LNCAP (cell line): Measurements from ENCODE around the gene GPSM3.

ENCODE experiments used
- TF ChIP-seq, protein P1 (sequence below): fragments of 450-650 bp; IDR thresholded peaks from 2 replicates; pipeline ENCODE4 v1.5.1; 2017; ENCODE audit warnings: mild to moderate bottlenecking

Gene GPSM3

DNA sequence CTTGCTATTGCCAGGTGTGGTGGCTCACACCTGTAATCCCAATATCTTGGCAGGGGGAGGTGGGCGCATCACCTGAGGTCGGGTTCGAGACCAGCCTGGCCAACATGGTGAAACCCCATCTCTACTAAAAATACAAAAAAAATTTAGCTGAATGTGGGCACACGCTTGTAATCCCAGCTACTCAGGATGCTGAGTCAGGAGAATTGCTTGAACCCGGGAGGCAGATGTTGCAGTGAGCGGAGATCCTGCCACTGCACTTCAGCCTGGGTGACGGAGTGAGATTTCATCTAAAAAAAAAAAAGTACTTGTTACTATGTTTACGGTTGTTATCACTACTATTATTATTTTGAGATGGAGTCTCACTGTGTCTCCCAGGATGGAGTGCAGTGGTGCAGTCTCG, 35.6 kb downstream of the GPSM3 start:
- TF ChIP-seq, protein P1, sequence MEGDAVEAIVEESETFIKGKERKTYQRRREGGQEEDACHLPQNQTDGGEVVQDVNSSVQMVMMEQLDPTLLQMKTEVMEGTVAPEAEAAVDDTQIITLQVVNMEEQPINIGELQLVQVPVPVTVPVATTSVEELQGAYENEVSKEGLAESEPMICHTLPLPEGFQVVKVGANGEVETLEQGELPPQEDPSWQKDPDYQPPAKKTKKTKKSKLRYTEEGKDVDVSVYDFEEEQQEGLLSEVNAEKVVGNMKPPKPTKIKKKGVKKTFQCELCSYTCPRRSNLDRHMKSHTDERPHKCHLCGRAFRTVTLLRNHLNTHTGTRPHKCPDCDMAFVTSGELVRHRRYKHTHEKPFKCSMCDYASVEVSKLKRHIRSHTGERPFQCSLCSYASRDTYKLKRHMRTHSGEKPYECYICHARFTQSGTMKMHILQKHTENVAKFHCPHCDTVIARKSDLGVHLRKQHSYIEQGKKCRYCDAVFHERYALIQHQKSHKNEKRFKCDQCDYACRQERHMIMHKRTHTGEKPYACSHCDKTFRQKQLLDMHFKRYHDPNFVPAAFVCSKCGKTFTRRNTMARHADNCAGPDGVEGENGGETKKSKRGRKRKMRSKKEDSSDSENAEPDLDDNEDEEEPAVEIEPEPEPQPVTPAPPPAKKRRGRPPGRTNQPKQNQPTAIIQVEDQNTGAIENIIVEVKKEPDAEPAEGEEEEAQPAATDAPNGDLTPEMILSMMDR: no peak

DNA sequence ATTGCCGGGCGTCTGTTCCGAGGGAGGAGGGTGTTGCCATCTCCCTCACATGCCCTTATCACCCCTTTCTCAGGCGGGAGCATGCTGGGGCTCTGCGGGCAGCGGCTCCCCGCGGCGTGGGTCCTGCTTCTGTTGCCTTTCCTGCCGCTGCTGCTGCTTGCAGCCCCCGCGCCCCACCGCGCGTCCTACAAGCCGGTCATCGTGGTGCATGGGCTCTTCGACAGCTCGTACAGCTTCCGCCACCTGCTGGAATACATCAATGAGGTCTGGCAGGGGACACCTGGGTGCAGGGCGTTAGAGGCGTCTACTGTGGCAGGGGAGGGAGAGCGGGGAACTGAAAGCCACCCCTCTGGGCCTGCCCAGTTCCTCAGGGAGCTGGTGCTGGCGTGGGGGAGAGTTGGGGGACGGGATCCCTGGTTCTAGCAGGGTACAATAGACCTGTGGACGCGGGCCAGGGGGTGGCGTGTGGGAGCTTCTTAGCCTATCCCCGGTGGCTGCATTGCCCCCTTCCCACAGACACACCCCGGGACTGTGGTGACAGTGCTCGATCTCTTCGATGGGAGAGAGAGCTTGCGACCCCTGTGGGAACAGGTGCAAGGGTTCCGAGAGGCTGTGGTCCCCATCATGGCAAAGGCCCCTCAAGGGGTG, 37.8 kb downstream of the GPSM3 start:
- TF ChIP-seq, protein P1: peak; percentile 48; the same call in 1 of the 2 replicates

DNA sequence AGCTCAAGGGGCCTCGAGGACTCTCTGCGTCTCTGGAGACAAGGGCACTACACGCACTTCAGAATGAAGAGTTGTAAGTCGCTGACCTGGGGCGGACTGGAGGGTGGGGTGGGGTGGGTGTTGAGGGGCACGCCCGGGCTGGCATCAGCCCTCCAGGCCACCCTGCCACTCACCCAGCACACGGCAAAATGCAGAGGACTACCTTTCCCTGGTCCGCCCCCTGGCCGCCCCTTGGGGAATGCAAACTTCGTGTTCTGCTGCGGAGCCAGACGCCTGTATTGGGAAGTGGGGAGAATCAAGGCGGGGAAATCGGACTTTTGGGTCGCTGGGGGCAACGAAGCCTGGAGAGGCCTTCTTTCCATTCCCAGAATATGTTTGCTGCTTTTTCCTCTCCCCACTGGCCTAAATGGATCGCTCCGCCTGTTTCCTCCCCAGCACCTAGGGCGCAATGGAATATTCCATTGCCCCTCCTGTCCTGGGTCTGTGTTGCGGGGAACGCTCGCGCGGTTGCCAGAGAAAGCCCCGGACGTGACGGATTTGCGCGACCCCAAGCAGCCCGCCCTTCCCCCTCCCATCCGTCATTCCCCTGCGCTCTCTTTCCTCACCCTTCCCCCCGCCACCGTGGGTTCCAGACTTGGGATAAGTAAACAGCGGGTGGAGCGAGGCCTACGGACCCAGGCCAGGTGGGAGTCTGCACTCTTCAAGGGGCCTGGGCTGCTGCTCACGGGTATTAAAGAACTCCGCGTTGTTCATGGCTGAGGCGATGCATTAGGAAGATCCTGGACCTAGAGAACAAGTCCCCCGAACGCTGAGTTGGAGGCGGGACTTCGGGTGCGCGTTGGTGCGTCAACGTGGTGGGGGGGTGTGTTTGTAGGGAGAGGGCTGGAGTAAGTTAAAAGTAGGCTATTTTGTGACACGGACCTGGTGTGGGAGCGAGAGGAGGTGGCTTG, 38.6 kb downstream of the GPSM3 start, which contains the start of gene PPT2:
Gene PPT2 (plus strand): TSS at position 578 of the 950 bp plus-strand sequence. CDS start 454 bp downstream, outside the sequence.
- TF ChIP-seq, protein P1: no peak

DNA sequence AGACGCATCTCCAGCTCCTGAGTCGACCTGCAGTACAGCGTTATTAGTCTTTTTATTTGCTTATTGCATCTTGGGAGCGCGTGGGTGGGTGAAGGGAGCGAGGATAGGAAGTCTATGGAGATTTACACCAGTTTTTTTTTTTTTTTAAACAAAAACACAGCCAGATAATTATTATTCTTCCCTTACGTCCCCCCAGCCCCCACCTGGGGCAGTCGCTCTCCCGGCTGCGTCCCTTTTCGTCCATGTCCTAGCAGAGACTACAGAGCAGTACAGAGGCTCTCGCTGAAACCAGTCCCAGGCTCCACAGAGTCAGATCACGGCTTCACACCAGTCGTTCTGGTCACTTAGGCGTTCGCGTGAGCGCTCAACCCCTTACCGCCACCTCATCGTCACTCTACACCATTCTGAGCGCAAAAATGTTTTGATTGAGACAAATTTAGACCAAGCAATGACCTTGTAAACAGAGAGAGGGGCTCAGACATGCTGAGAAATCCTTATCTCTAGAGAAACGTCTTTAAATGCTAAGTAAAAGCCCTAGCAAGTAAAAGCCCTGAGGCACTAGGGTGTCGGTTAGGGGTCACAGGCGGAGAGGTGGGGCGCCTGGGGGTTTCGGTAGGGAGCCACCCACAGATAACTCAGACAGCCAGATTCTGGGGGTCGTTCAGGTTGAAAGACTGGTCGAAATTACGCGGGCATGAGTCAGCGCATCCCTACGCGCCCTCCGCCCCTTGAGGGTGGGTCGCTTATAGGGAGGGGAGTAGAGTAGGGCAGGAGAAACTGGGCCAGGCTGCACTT, 39.5 kb downstream of the GPSM3 start:
- TF ChIP-seq, protein P1: no peak

DNA sequence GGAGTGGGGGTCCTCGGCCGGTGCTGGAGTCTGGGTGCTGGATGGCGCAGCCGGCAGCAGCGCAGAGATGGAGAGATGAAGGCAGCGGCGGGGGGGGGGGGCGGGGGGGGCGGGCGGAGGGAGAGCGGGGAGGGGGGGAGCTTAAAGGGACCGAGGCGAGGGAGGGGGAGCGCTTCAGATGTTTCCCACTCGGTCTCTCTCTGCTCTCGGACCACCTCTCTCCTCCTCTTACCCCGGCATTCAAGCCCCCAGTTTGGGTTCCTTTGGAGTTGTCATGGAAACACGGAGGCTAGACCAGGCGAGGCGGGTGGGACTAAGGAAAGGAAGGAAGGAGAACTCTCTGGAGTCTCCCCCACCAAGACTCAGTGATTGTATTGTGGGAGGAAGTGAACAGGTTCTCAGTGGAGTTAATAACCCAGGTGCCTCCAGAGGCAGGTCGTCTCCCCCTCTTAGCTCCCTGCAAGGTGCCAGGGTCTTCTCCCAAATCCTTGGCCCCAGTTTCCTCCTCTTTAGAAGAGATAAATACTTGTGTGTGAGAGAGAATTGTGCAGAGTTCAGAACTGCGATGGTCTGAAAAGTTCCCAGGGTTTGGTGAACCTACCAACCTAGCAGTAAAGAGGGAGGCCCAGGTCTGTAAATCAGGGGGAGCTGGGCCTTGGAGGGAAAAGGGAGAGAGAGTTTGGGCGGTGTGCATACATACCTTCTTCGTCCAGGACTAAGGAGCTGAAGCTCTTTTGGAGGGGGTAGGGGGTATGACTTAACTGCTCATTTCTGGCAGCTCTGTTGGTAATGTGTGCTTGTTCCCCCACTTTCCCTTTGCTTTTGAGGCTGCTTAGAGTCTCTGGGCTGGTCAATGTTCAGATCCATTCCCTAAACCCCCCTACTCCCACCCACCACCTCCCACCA, 40.3 kb downstream of the GPSM3 start, which contains the start of gene PRRT1:
Gene PRRT1 (minus strand): TSS at position 77 of the 906 bp plus-strand sequence. CDS start 112 bp downstream, outside the sequence.
- TF ChIP-seq, protein P1: no peak

DNA sequence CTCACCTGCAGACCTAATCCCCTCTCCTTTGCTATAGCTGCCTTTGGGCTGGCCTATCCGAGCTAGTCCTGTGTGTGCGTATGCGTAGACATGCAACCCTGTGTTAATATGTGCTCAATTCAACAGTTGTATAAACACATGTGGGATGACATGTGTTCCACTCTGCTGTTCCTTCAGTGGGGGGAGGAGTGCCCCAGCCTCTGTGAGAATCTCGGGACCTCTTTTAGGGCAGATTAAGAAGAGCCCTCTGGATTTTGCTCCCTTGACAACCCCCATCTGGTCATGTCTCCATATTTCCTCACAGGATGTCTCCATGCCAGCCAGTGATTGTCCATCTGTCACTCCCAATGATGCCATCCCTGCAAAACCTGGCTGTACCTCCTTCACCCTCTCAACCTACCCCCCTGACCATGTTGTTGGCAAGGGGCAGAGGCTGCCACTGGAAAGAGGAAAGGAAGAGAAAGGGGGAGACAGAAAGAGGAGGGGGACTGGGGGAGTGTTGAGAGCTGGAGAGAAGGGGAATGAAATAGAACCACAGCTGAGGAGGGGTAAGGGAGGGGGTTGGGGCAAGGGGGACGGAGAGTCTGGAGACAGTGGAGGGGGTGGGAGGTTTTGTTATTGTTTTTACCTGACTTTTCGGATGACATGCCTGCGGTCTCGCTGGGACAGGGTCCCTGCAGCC, 41.1 kb downstream of the GPSM3 start:
- TF ChIP-seq, protein P1: no peak
